Liver (tissue), 9 donors: Measurements from ENCODE around the gene KLHL30. TPM values are rescaled to one million over a fixed set of nuclear protein-coding genes. Genes with fewer than 3 reads are reported as not detected.

Experiments used
- DNase-seq: peaks from one replicate; pipeline ENCODE4 v3.0.0-alpha.2; 2017; ENCODE audit warnings: low spot score
- H3K27ac ChIP-seq, 2 donors: one replicate each; pipeline ENCODE4 v1.7.0; 2013; ENCODE audit warnings: inconsistent platforms in 2 of 2, low read length in 2 of 2, control low read depth in 1 of 2, low read depth in 1 of 2, mild to moderate bottlenecking in 1 of 2
- H3K27me3 ChIP-seq, 4 donors: one replicate each; pipeline versions ENCODE4 v1.6.1 to v1.7.0; 2013; ENCODE audit warnings: low read length in 3 of 4, inconsistent platforms in 1 of 4, mild to moderate bottlenecking in 1 of 4, moderate library complexity in 1 of 4; ENCODE audit not compliant: control insufficient read depth in 4 of 4, insufficient read depth in 4 of 4
- H3K36me3 ChIP-seq, 4 donors: one replicate each; pipeline versions ENCODE4 v1.6.1 to v1.7.0; 2013; ENCODE audit warnings: low read length in 3 of 4, mild to moderate bottlenecking in 3 of 4, low read depth in 1 of 4, moderate library complexity in 1 of 4; ENCODE audit not compliant: control insufficient read depth in 4 of 4, insufficient read depth in 3 of 4
- H3K4me1 ChIP-seq, 4 donors: one replicate each; pipeline versions ENCODE4 v1.6.1 to v1.7.0; 2013; ENCODE audit warnings: low read length in 3 of 4, mild to moderate bottlenecking in 3 of 4, moderate library complexity in 1 of 4; ENCODE audit not compliant: control insufficient read depth in 4 of 4, insufficient read depth in 4 of 4
- H3K4me3 ChIP-seq, 3 donors: one replicate each; pipeline versions ENCODE4 v1.6.1 to v1.7.0; 2013; ENCODE audit warnings: low read length in 3 of 3, control low read depth in 1 of 3, low read depth in 1 of 3, mild to moderate bottlenecking in 1 of 3
- H3K9ac ChIP-seq, 2 donors: one replicate each; pipeline ENCODE4 v1.7.0; 2013; ENCODE audit warnings: low read length in 2 of 2, mild to moderate bottlenecking in 2 of 2, moderate library complexity in 2 of 2, control low read depth in 1 of 2, low read depth in 1 of 2
- H3K9me3 ChIP-seq, 4 donors: one replicate each; pipeline versions ENCODE4 v1.6.1 to v1.7.0; 2013; ENCODE audit warnings: low read length in 3 of 4; ENCODE audit not compliant: control insufficient read depth in 4 of 4
- ATF3 ChIP-seq: IDR thresholded peaks from 2 replicates; pipeline ENCODE4 v1.6.1; 2016; ENCODE audit warnings: antibody characterized with exemption
- CTCF ChIP-seq: fragments of 150-350 bp; IDR thresholded peaks from 2 replicates; pipeline ENCODE4 v1.5.1; 2017; ENCODE audit warnings: improper control_type of control experiment, low read depth, low read length; ENCODE audit not compliant: missing input control
- EGR1 ChIP-seq, 2 donors: IDR thresholded peaks; 2 replicates each; pipeline ENCODE4 v1.6.1; 2016 to 2018; ENCODE audit warnings: antibody characterized with exemption in 2 of 2, low read depth in 2 of 2
- FOXA1 ChIP-seq: IDR thresholded peaks from 2 replicates; pipeline ENCODE4 v1.6.1; 2016; ENCODE audit warnings: antibody characterized with exemption
- FOXA2 ChIP-seq: IDR thresholded peaks from 2 replicates; pipeline ENCODE4 v1.6.1; 2016; ENCODE audit warnings: antibody characterized with exemption
- GABPA ChIP-seq, 2 donors: IDR thresholded peaks in 1 of 2; conservative IDR thresholded peaks in 1 of 2; 2 replicates each; pipeline ENCODE4 v1.6.1; 2016; ENCODE audit warnings: antibody characterized with exemption in 2 of 2, mild to moderate bottlenecking in 1 of 2, moderate library complexity in 1 of 2
- HNF4A ChIP-seq, 2 donors: conservative IDR thresholded peaks; 2 replicates each; pipeline ENCODE4 v1.6.1; 2016; ENCODE audit warnings: antibody characterized with exemption in 2 of 2, mild to moderate bottlenecking in 2 of 2
- HNF4G ChIP-seq: IDR thresholded peaks from 2 replicates; pipeline ENCODE4 v1.6.1; 2016; ENCODE audit warnings: antibody characterized with exemption
- MAX ChIP-seq: IDR thresholded peaks from 2 replicates; pipeline ENCODE4 v1.6.1; 2016; ENCODE audit warnings: antibody characterized with exemption
- NR2F2 ChIP-seq: IDR thresholded peaks from 2 replicates; pipeline ENCODE4 v1.6.1; 2016; ENCODE audit warnings: antibody characterized with exemption
- RAD21 ChIP-seq, 2 donors: IDR thresholded peaks; 2 replicates each; pipeline ENCODE4 v1.6.1; 2016; ENCODE audit warnings: antibody characterized with exemption in 2 of 2, mild to moderate bottlenecking in 2 of 2
- RXRA ChIP-seq, 2 donors: IDR thresholded peaks; 2 replicates each; pipeline ENCODE4 v1.6.1; 2017 to 2018; ENCODE audit warnings: antibody characterized with exemption in 2 of 2, mild to moderate bottlenecking in 1 of 2
- SP1 ChIP-seq: IDR thresholded peaks from 2 replicates; pipeline ENCODE4 v1.6.1; 2018; ENCODE audit warnings: antibody characterized with exemption, mild to moderate bottlenecking
- TAF1 ChIP-seq: conservative IDR thresholded peaks from 2 replicates; pipeline ENCODE4 v1.6.1; 2016; ENCODE audit warnings: antibody characterized with exemption, mild to moderate bottlenecking
- YY1 ChIP-seq: IDR thresholded peaks from 2 replicates; pipeline ENCODE4 v1.6.1; 2016; ENCODE audit warnings: antibody characterized with exemption, mild to moderate bottlenecking
- WGBS: extraction: QIAGEN DNeasy Blood & Tissue Kit; methylation state at CpG from one replicate; pipeline ENCODE4 v1.1.7; 2013; 5-methylcytosine and 5-hydroxymethylcytosine counted together
- polyA plus RNA-seq, 2 donors: library from polyadenylated mRNA; stranded (reverse) in 1 of 2; unstranded in 1 of 2; fragments of 200-250 nt in 1 of 2; fragments of >200 nt in 1 of 2; fragmentation: Nextera tagmentation in 1 of 2; extraction: Ambion mirVana in 1 of 2; gene quantifications; one replicate each; pipeline versions ENCODE4 v1.2.1 to v1.2.3, GENCODE V29; 2013 to 2015
- total RNA-seq, 2 donors: library from RNA; depleted of rRNA; stranded (reverse); fragments of >200 nt; gene quantifications; one replicate each; pipeline ENCODE4 v1.2.3, GENCODE V29; 2014
- donor health status: healthy.
- donor health status: healthy.
- donor health status: healthy.
- donor health status: healthy.
- donor health status: healthy.

Gene KLHL30
- total and polyA plus RNA-seq, 4 donors, result 0.05 to 0.08 TPM; not detected in 2

DNA sequence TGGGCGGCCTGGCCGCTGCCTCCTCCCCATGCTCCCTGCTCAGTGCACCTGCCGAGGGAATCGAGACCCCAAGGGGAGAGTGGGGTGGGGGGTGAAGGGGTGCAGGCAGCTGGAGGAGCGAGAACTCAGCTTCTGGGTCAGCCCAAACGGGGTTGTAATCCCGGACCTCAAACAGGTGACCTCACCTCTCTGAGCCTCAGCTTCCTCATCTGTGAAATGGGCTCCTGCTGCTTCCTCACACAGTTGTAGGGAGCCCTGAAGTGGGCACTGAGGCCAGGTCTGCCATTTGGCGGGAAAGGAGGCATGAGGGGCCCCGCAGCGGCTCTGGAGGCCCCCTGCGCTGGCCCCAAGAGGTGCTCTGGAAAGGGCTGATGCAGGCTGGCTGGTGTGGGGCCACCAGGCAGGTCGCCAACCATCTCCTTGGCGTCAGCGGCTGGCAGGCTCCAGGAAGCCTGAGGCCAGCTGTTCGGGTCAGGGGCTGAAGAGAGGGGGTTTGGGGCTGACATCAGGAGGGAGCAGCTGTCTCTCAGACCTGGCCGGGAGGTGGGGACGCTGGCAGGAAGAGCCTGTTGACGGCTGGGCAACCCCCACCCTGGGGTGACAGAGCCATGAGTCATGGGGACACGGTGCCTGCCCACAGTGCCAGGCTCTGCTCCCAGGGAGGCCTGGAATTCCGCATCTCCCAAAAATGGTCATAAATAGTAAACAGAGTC, 4.9 kb downstream of the KLHL30 start:
- Histone ChIP-seq H3K4me1 (no peaks in the 10 kb centered on the region), H3K27me3 (no peaks in the 10 kb centered on the region), H3K9ac (no peak overlapping the region), H3K36me3 (no peaks in the 10 kb centered on the region), H3K27ac (no peak overlapping the region), H3K4me3 (no peak overlapping the region), H3K9me3 (no peaks in the 10 kb centered on the region)
- DNase-seq, result no peak
- no peak for TF ChIP-seq CTCF
- TF ChIP-seq GABPA (IDR thresholded peaks at IDR 0.05 in 1 of 2, conservative IDR thresholded peaks at IDR 0.05 in 1 of 2), result no peak
- TF ChIP-seq FOXA2, result no peak
- TF ChIP-seq EGR1 (IDR thresholded peaks at IDR 0.05; ENCODE audit: low read depth in 2 of 2), result no peak
- no peak for TF ChIP-seq HNF4A (conservative IDR thresholded peaks at IDR 0.05)
- no peak for TF ChIP-seq NR2F2
- TF ChIP-seq HNF4G, result no peak
- no peak for TF ChIP-seq TAF1
- TF ChIP-seq SP1, result no peak
- TF ChIP-seq RAD21 (IDR thresholded peaks at IDR 0.05), result no peak
- no peak for TF ChIP-seq RXRA (IDR thresholded peaks at IDR 0.05)
- TF ChIP-seq MAX, result no peak
- 82% methylated on average over 20 of the region's 20 CpGs for WGBS

DNA sequence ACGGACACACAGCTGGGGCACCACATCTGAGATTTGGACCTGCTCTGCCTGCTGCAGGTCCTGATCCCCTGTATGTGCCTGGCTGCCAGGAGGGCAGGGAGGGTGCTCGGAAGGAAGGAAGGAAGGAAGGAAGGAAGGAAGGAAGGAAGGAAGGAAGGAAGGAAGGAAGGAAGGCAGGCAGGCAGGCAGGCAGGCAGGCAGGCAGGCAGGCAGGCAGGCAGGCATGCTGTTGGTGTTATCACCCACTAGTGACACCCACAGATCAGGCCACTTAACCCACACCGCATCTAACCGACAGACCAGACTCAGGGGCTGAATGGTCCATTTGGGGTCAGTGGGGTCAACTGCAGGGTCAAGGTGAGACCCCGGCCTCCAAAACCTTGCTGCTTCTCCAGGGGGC, 5.8 kb downstream of the KLHL30 start:
- TF ChIP-seq RAD21 (IDR thresholded peaks at IDR 0.05) (no peak), FOXA2 (no peak), ATF3 (no peak), YY1 (no peak), TAF1 (no peak), NR2F2 (no peak), FOXA1 (no peak), GABPA (IDR thresholded peaks at IDR 0.05 in 1 of 2, conservative IDR thresholded peaks at IDR 0.05 in 1 of 2) (no peak), EGR1 (IDR thresholded peaks at IDR 0.05; ENCODE audit: low read depth in 2 of 2) (no peak), HNF4A (conservative IDR thresholded peaks at IDR 0.05) (no peak)
- 89% methylated on average over 5 of the region's 5 CpGs for WGBS
- Histone ChIP-seq H3K36me3 (no peaks in the 10 kb centered on the region), H3K9me3 (no peaks in the 10 kb centered on the region), H3K27me3 (no peaks in the 10 kb centered on the region), H3K27ac (no peak overlapping the region), H3K4me1 (no peaks in the 10 kb centered on the region), H3K4me3 (no peak overlapping the region), H3K9ac (no peak overlapping the region)
- DNase-seq, result no peak

- Histone ChIP-seq H3K36me3 (no peaks in the 10 kb centered on the region), H3K27me3 (no peaks in the 10 kb centered on the region), H3K4me1 (no peaks in the 10 kb centered on the region), H3K9me3 (no peaks in the 10 kb centered on the region), H3K9ac (no peak overlapping the region), H3K4me3 (no peak overlapping the region), H3K27ac (no peak overlapping the region)
- 84% methylated on average over 12 of the region's 12 CpGs for WGBS
- DNase-seq, result no peak
- TF ChIP-seq CTCF (no peak), GABPA (IDR thresholded peaks at IDR 0.05 in 1 of 2, conservative IDR thresholded peaks at IDR 0.05 in 1 of 2) (no peak), MAX (no peak), EGR1 (IDR thresholded peaks at IDR 0.05; ENCODE audit: low read depth in 2 of 2) (no peak), HNF4A (conservative IDR thresholded peaks at IDR 0.05) (no peak), SP1 (no peak)
Measured at GRCh38 chr2:238145046-238145445, 6.6 kb downstream of the KLHL30 start.
